ENCODE results near the gene NRXN2. TPM values are rescaled to one million over a fixed set of nuclear protein-coding genes. Genes with fewer than 3 reads are reported as not detected.

Gene NRXN2
- 10 to 100 TPM; 17.8 to 24.6 (median 23.0) TPM for polyA plus RNA-seq (ENCODE audit: insufficient read length in 3 of 3)
- long read RNA-seq, donor 1, partial matches to known transcripts = 0 of 2 reads
- long read RNA-seq, donor 1, other reads (novel, unspliced or antisense) = 0 of 2 reads
- long read RNA-seq, donor 2, partial matches to known transcripts = 0 of 4 reads
- long read RNA-seq, donor 2, other reads (novel, unspliced or antisense) = 0 of 4 reads
- long read RNA-seq, donor 3, partial matches to known transcripts = 17 of 20 reads
- long read RNA-seq, donor 3, other reads (novel, unspliced or antisense) = 0 of 20 reads
- long read RNA-seq, donor 4, partial matches to known transcripts = 0 of 4 reads
- long read RNA-seq, donor 4, other reads (novel, unspliced or antisense) = 0 of 4 reads
- long read RNA-seq, donor 5 = 0 reads
- long read RNA-seq, donor 6, partial matches to known transcripts = 0 of 4 reads
- long read RNA-seq, donor 6, other reads (novel, unspliced or antisense) = 0 of 4 reads
- long read RNA-seq, donor 7, partial matches to known transcripts = 31 of 38 reads
- long read RNA-seq, donor 7, other reads (novel, unspliced or antisense) = 0 of 38 reads
- long read RNA-seq, donor 8, partial matches to known transcripts = 0 of 3 reads
- long read RNA-seq, donor 8, other reads (novel, unspliced or antisense) = 0 of 3 reads
- long read RNA-seq, donor 9, partial matches to known transcripts = 9 of 13 reads
- long read RNA-seq, donor 9, other reads (novel, unspliced or antisense) = 0 of 13 reads
- long read RNA-seq, donor 10, partial matches to known transcripts = 6 of 7 reads
- long read RNA-seq, donor 10, other reads (novel, unspliced or antisense) = 0 of 7 reads
- long read RNA-seq, donor 11, partial matches to known transcripts = 0 of 4 reads
- long read RNA-seq, donor 11, other reads (novel, unspliced or antisense) = 0 of 4 reads
- long read RNA-seq, donor 12, partial matches to known transcripts = 10 of 21 reads
- long read RNA-seq, donor 12, other reads (novel, unspliced or antisense) = 8 of 21 reads
- long read RNA-seq, donor 13 = 0 reads
- long read RNA-seq, donor 14 = 0 reads
- long read RNA-seq, donor 15, partial matches to known transcripts = 0 of 10 reads
- long read RNA-seq, donor 15, other reads (novel, unspliced or antisense) = 6 of 10 reads
- long read RNA-seq, donor 16, partial matches to known transcripts = 0 of 3 reads
- long read RNA-seq, donor 16, other reads (novel, unspliced or antisense) = 0 of 3 reads

DNA sequence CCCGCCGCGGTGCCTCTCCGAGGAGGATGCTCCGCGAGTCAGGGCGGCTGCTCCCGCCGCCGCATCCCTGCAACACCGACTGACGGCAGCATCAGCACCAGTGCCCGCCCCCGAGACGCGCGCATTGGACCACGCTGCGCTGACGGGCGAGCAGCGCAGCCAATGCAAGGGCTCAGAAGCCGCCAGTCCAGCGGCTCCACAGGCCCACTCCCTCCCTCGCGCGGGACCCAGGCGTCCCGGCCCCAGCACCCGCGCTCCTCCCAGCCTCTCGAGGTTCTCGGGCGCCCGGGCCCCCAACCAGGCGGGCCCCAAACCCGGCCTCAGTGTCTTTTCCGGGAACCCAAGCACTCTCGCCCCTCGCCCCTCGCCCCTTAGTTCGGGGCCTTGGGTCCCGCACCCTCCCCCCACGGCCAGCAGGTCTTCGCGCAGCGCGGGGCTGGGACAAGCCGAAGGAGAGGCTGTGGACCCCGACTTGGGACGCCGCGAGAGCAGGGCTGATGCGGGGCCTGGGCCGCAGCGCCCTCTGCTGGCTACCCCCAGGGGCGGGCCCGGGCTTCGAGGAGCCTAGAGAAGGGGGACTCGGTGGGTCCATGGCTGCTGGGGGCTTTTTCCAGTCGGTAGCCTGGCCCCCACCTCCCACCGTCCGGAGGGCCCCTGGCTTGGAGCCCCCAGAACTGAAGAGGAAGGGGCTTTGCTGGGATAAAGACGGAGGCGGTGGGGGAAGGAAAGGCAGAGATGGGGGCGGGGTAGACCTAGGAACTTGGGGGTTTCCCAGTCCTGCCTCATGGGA, at the start of gene NRXN2:
TSS of gene NRXN2 (minus strand) at position 81 of the 790 bp plus-strand sequence. CDS start 9,498 bp downstream, outside the sequence.
- DNase-seq = peak; percentile 75

DNA sequence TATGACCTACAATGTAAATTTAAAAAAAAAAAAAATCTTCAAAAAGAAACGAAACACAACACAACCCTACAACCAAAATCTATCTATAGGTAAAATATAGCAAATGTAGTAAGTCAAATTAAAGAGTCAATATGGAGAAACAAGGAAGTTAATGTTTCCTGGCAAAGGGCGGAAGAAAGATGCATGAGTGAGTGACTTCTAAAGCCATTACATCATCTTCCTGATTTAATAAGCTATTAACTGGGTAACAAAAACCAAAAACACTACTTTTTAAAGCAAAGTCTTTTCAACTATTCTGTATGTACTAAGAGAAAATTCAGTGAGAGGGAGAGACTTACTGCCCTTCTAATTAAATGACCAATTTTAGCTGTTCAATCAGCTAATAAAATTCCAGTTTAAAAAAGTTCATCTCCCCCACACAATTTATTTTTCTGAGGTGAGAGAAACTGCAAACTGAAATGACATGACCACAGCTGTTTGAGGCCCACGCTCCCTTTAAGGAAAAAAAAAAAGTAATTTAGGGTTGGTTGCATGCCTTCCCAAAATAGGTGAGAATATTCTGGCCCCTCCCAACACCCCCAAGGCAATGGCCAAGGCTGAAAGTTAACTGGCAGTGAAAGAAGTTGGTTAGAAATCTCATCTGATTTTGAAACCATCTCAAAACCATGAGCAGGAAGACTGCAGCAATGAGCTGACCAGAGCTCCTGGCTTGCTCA, 49.5 kb upstream of the NRXN2 start:
- DNase-seq = no peak

DNA sequence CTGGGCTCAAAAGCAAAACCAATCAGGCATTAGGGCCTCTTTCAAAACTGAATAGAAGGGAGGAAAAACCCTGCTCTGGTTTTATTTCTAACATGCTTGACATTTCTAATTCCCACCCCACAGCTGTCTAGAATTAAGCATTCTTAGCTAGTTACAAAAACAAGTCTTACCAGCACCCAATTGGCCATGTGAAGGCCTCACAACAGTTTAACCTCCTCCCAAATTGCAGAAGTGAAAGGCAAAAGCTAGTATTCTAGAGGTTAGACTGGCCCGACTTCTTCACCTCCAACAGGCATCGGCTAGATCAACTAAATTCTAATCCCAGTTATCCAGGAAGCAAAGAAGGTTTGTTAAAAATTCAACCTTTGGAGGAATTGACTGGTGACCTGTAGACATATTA, 48.9 kb upstream of the NRXN2 start:
- no peak for DNase-seq

DNA sequence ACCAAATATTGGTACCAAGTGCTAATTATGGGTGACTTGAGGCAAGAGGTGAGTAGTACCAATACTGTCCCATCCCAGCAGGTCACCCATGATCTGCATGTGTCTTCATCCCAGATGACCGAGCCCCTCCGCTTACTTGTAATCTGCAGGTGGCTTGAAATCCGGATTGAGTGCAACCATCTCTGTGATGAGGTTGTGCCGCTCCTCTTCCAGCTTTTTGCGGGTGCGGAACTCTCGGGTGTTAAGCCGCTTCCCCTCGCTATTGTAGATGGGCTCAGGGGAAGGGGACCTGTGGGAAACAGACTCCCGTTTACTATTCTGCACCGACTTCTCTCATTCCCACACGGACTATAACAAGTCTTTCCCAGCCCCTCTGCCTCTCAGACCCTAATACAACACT, 47.1 kb upstream of the NRXN2 start:
- no peak for DNase-seq

DNA sequence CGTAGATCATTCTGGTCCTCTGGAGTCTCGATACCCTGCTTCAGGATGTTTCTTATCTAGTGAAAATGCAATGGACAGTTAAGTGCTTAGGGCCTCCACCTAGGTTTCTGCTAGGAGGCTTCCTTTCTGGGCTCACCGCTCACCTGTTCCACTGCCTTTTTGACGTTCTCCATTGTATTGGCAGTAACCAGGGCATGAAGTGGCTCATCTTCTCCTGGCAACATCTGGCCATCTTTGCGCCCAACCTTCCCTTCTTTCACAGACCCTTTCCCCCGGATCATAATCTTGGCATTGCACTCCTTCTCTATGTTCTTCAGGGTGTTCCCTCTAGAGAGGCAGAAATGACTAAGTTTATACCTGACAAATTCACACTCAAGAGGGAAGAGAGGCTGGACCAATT, 46.3 kb upstream of the NRXN2 start:
- no peak for DNase-seq

DNA sequence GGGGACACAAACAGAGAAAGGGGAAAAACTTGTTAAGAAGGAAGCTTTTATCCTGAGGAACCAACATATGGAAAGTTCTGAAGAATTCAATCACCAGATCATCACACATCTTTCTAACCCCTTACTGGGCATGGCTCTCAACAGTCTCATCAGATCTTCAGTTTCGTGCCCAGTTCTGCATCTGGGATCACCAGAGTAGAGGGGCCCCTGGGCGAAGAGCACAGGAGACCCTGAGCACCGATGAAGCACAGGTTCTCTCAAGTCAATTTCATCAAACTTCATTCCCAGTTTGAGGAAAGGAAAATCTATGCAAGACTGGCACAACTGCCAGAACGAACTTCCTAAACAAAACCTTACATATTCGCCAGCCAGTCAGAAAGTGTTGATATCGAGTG, 45.3 kb upstream of the NRXN2 start:
- no peak for DNase-seq

DNA sequence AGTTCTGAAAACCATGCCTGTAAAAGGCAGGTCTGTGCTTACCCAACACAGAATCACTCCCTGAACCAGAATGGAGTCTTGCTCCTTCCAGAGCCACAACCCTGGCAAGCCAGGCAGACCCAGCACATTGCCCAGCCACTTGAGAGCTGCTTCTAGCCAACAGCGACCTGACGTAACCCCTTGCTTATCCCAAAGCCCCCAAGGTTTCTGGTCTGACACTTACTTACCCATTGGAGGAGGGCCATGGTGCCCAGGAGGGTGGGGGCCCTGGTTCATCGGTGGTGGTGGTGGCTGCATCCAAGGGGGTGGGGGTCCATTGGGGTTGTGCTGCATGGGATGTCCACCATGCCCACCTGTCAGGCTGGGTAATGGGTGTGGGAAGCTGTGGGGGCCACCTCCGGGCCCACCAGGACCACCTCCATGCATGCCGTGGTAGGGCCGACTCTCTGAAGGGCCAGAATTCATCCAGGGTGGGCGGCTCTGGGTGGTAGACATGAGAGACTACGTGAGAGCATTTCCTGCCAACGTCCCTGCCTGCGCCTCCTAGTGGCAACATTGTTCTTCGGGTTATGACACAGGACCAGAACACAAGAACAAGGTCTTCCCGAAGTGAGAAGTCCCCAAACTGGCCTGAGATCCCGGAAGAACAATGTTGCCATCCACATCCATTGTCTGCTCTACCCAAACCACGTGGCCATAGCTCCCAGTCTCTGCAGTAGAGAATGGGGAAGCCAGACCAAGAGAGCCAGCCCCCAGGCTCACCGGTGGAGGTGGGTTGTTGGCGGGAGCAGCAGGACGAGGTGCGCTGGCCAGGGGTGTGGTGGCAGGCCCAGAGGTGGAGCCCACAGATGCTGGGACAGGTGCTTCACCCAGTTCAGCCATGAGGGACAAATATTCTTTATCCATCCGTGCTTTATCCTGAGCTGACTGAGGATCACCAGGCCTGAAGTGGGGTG, 44.6 kb upstream of the NRXN2 start:
- no peak for DNase-seq

DNA sequence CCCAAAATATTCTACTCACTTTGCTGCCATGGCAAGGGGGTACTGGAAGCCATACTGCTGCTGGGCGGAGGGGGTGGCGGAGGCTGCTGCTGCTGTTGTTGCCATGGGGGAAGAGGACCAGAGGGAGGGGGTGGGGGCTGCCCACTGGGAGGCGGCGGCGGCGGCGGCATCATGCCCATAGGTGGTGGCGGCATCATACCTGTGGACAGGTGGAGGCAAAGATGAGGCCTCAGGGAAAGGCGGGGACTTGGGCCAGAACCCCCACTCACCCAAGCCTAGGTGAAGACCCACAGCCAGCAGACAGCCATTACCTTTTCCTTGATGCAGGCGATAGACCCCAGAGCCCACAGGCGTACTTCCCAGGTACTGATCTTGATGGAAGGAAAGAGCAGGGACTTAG, 43.9 kb upstream of the NRXN2 start:
- no peak for DNase-seq

DNA sequence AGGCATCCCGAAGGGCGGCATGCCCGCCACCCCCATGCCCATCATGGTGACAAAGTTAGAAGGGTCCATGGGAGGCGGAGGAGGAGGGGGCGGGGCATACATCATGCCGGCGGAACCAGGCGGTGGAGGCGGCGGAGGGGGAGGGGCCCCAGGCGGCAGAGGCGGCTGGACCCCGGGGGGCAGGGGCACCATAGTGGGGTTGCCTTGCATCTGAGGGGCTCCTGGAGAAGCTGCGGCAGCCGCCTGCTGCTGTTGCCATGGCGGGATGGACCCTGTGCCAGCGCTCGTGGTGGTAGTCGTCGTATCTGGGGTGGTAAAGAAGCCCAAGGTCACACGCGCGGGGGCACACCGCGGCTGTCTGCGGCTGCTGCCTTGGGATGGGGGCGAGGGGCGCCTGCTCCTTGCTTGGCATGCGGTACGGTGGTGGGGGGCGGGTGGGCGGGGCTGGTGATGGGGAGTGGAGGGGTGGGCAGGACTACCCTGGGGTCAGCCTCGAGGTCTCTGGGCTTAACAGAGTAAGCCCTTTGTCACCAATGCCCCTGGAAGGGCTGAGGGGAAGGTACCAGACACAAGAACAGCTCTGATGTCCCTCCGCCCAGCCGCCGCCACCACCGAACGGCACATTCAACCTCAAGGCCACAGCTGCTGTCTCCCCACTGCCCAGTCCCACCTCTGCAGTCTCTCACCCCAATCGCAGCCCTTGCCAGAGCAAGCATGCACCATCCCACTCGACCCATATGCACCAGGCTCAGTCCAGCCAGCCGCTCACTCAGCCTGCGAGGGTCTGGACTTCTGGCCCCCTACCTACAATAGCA, 43.1 kb upstream of the NRXN2 start:
- DNase-seq = no peak

DNA sequence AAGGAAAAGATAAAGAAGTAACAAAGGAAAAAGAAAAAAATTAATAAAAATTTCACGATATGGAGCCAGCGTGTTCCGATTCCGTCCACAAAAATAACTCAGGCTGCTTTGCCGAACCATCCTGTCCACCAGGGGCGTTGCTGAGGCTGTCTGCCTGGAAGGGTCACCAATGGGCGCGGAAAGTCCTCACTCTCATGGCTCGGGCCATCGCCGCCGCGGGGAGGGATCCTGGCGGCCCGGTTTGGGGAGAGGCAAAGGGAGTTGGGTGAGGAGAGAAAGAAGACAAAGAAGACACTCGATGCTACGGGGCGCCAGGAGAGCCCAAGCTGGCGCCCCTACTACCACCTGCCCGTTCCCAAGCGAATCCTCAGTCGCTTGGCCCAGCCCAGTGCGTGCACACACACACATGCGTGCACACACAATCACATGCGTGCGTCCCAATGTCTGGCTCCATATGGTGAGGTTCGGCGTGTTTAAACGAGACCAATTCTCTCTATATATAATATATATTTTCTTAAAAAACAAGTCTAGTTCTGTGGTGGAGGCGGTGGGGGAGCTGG, 42.4 kb upstream of the NRXN2 start:
- no peak for DNase-seq

DNA sequence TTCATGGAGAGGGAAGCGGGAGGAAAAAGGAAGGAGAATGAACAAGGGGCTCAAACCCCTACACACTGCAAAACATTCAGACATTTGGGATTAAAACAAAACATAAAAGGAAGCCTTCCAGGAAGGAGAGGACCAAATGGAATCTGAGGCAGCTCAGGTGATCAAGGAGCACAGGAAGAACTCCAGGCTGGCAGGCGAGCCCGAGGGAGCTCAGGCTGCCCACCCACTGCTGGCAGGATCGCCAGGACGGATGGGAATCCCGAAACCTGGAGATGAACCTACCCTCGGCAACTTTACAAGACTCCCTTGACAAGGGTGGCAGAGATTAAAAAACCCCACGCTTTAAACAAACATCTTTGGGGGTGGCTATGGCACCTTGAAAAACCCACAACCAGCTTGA, 41.8 kb upstream of the NRXN2 start:
- DNase-seq = no peak

DNA sequence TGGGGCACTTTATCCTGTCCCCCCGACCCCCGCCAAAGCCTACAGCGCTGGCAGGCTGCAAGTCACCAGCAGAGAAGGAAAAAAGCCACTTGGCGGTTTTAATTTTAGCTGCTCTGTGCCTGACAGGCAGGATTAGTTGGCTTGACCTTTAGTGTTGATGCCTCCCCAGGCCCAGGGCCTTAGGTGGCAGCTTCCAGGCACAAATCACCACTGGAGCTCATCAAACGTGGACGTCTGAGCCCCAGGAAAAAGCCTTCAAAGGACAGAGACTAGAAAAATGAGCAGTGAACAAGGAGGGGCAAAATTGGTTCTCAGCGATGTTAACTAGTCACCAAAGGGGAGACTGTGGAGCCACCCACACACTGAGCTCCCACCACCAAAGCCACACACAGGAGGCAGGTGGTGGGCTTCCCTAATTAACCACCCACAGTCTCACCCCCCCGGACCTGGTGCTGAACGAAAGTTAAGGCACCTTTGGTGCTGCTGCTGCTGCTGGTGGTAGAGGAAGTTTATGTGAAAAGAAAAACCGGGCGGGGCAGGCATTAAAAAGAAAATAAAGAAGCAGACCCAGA, 41.1 kb upstream of the NRXN2 start:
- no peak for DNase-seq

DNA sequence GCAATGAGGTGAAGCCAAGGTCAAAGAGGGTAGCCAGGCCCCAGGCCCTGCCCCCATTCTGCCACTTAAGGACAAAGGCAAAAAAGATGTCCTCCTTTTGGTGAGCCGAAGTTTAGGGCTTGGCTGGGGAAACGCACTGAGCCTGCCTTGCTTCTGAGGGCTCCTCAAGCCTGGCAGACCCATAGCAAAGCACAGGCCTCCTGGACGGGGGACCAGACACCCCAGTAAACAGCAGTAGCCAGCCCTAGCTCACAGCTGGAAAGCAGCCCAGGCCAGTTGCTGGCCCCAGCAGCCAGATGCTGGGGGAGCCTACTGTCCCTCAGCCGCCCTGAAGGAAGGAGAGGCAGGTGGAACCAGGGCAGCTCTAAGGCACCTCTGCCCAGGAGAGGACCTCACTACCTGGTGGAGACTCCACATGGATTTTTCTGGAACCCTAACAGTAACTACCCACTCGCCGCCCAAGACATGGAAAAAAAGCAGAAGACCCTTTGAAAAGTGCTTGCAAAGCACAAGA, 40.6 kb upstream of the NRXN2 start:
- no peak for DNase-seq

DNA sequence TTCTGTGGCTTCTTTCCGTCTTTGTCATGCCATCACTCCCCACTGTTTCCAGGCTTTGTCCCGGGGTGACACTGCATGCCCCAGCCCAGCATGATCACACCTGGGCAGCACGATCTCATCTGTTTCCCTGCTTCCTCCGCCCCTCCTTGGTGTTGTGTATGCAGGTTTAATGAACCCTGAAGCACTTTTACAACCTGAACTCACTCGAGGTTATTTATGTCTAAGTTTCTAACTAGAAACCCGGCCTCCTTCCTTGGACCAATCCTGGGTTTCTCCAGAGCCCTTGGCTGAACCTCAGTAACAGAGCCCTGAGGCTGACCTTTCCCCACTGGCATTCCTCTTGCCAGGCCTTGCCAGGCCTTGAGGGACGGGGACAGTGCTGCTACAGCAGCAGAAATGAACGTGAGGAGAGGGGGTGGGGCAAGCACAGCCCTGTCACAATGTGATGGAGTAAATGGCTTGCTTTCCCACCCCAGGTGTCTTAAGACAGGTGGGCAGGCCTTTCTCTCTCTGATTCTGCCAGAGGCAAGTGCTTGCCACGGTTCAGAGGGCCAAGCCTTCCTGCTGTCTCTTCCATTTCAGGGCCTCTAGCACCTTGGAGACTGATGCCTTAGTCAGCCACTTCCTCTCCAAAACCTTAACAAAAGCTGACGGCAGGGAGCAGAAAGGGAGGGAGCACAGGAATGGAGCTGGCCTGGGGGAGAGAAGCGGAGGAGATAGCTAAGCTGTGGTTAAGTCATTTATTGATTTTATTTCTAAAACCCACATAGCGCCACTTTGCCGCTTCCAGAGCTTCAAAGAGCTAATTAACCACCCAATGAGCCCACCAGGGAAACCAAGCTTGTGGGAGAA, 39.9 kb upstream of the NRXN2 start:
- DNase-seq = peak; percentile 91

DNA sequence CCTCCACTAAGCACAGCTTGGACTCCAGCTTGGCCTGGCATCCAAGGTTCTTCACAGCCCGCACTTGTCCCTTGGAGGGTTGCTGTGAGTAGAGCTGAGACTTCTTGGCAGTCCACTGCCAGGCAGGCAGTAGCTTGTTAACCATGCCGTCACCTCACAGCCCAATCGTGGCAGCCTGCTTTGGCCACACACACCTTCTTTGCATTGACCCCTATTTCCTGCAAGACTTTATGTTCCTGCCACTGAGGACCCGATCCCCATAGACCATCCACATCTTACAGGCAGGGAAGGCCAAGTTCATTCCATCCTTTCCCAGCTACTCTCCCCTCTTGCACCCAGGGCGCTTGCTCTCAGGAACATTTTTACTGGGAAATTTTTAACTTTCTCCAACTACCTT, 39.3 kb upstream of the NRXN2 start:
- no peak for DNase-seq

DNA sequence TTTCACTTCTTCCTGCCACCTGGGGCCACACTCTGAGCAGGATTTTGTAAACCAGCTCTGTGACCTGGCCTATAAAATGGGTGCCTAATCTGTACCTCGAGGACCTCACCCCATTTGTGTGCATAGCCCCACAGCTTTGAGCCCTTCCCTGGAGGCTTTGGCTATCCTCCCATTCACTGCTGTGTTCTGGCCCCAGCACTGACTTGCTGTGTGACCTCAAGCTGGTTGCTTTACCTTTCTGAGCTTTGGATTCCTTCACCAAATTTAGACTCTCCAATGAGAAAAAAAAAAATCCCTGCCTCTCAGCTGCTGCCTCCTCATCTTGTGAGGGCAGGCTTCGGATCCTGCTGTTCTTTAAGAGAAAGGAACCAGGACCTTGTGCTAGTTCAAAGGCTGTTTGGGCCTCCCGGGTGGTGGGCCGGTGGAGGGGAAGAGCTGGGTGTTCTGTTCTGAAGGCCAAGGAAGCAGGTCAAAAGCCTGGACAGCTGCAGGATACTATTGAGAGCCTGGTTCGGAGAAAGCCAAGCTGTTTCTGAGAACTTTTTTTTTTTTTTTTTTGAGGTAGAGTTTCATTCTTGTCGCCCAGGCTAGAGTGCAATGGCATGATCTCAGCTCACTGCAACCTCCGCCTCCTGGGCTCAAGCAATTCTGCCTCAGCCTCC, 37.9 kb upstream of the NRXN2 start:
- DNase-seq = no peak
